H9 (cell line): ENCODE results near the gene P4HA3. TPM values are rescaled to one million over a fixed set of nuclear protein-coding genes. Genes with fewer than 3 reads are reported as not detected.

ENCODE experiments used
- DNase-seq: peaks from one replicate; pipeline ENCODE4 v3.0.0-alpha.2; 2017
- H2AFZ ChIP-seq: one replicate; pipeline ENCODE4 v1.6.1; 2013; ENCODE audit warnings: mild to moderate bottlenecking, low read length, control low read depth, moderate library complexity
- H2AK5ac ChIP-seq: 2 replicates; pipeline ENCODE4 v1.6.1; 2013; ENCODE audit warnings: low read length, control low read depth, mixed read lengths; ENCODE audit not compliant: insufficient read length
- H2BK120ac ChIP-seq: one replicate; pipeline ENCODE4 v1.6.1; 2013; ENCODE audit warnings: low read depth, mild to moderate bottlenecking, low read length, control low read depth, inconsistent platforms; ENCODE audit not compliant: poor library complexity, severe bottlenecking
- H2BK12ac ChIP-seq: 2 replicates; pipeline ENCODE4 v1.6.1; 2013; ENCODE audit warnings: low read length, control low read depth, mixed read lengths, low read depth; ENCODE audit not compliant: insufficient read length
- H2BK15ac ChIP-seq: 2 replicates; pipeline ENCODE4 v1.6.1; 2013; ENCODE audit warnings: low read depth, low read length, control low read depth
- H2BK20ac ChIP-seq: one replicate; pipeline ENCODE4 v1.6.1; 2013; ENCODE audit warnings: low read depth, mild to moderate bottlenecking, low read length, control low read depth, inconsistent platforms; ENCODE audit not compliant: poor library complexity, severe bottlenecking
- H2BK5ac ChIP-seq: 2 replicates; pipeline ENCODE4 v1.6.1; 2013; ENCODE audit warnings: low read length, control low read depth, mixed read lengths; ENCODE audit not compliant: insufficient read length
- H3K14ac ChIP-seq: 2 replicates; pipeline ENCODE4 v1.6.1; 2013; ENCODE audit warnings: low read length, control low read depth; ENCODE audit not compliant: insufficient read depth
- H3K18ac ChIP-seq: 2 replicates; pipeline ENCODE4 v1.6.1; 2013; ENCODE audit warnings: low read depth, mild to moderate bottlenecking, mixed read lengths, low read length, control low read depth; ENCODE audit not compliant: insufficient read length
- H3K23ac ChIP-seq: 2 replicates; pipeline ENCODE4 v1.6.1; 2013; ENCODE audit warnings: low read length, control low read depth, mixed read lengths, low read depth; ENCODE audit not compliant: insufficient read length
- H3K23me2 ChIP-seq: 2 replicates; pipeline ENCODE4 v1.6.1; 2013; ENCODE audit warnings: low read depth, mild to moderate bottlenecking, mixed read lengths, low read length, control low read depth; ENCODE audit not compliant: insufficient read length, poor library complexity, severe bottlenecking
- H3K27ac ChIP-seq: 2 replicates; pipeline ENCODE4 v1.5.1; 2013; ENCODE audit warnings: low read length, control low read depth, mixed read lengths, low read depth; ENCODE audit not compliant: insufficient read length
- H3K27me3 ChIP-seq: 2 replicates; pipeline ENCODE4 v1.6.1; 2013; ENCODE audit warnings: low read length, control low read depth, inconsistent platforms; ENCODE audit not compliant: insufficient read depth
- H3K4ac ChIP-seq: 2 replicates; pipeline ENCODE4 v1.6.1; 2013; ENCODE audit warnings: low read depth, mild to moderate bottlenecking, control low read depth, inconsistent platforms, low read length, moderate library complexity
- H3K4me1 ChIP-seq: 2 replicates; pipeline ENCODE4 v1.6.1; 2013; ENCODE audit warnings: low read length, control low read depth, inconsistent platforms; ENCODE audit not compliant: insufficient read depth
- H3K4me2 ChIP-seq: 2 replicates; pipeline ENCODE4 v1.6.1; 2013; ENCODE audit warnings: low read length, control low read depth, mixed read lengths; ENCODE audit not compliant: insufficient read length, insufficient read depth
- H3K56ac ChIP-seq: 2 replicates; pipeline ENCODE4 v1.6.1; 2013; ENCODE audit warnings: low read depth, mild to moderate bottlenecking, mixed read lengths, low read length, control low read depth; ENCODE audit not compliant: insufficient read length
- H3K79me1 ChIP-seq: 2 replicates; pipeline ENCODE4 v1.6.1; 2013; ENCODE audit warnings: low read depth, mild to moderate bottlenecking, moderate library complexity, low read length, control low read depth, inconsistent platforms; ENCODE audit not compliant: insufficient read depth, poor library complexity, severe bottlenecking
- H3K79me2 ChIP-seq: 2 replicates; pipeline ENCODE4 v1.6.1; 2013; ENCODE audit warnings: low read length, control low read depth, inconsistent platforms; ENCODE audit not compliant: insufficient read depth
- H3K9ac ChIP-seq: 2 replicates; pipeline ENCODE4 v1.6.1; 2013; ENCODE audit warnings: low read length, control low read depth, mixed read lengths; ENCODE audit not compliant: insufficient read length; ENCODE audit errors: extremely low read depth
- H3K9me3 ChIP-seq: one replicate; pipeline ENCODE4 v1.6.1; 2013; ENCODE audit warnings: low read depth, low read length, inconsistent platforms; ENCODE audit not compliant: control insufficient read depth
- H3T11ph ChIP-seq: one replicate; pipeline ENCODE4 v1.6.1; 2013; ENCODE audit warnings: mild to moderate bottlenecking, low read length, control low read depth, inconsistent platforms
- H4K20me1 ChIP-seq: one replicate; pipeline ENCODE4 v1.6.1; 2013; ENCODE audit not compliant: control insufficient read depth, insufficient read length, insufficient read depth
- H4K5ac ChIP-seq: 2 replicates; pipeline ENCODE4 v1.6.1; 2013; ENCODE audit warnings: low read depth, mild to moderate bottlenecking, mixed read lengths, low read length, control low read depth; ENCODE audit not compliant: insufficient read length
- H4K8ac ChIP-seq: replicated peaks from 2 replicates; pipeline ENCODE4 v1.6.1; 2013; ENCODE audit warnings: low read length, control low read depth, mixed read lengths, low read depth; ENCODE audit not compliant: insufficient read length
- H4K91ac ChIP-seq: 2 replicates; pipeline ENCODE4 v1.6.1; 2013; ENCODE audit warnings: low read depth, mild to moderate bottlenecking, moderate library complexity, mixed read lengths, low read length, control low read depth; ENCODE audit not compliant: insufficient read length
- H3K27ac Mint-ChIP-seq, 3 experiments: 2 replicates in 2 of 3; 3 replicates in 1 of 3; pipeline ENCODE4 v1.8.0; 2020 to 2021; ENCODE audit warnings: mixed read lengths in 3 of 3, mild to moderate bottlenecking in 1 of 3, moderate library complexity in 1 of 3
- H3K27me3 Mint-ChIP-seq: 2 replicates; pipeline ENCODE4 v1.8.0; 2021; ENCODE audit warnings: low read depth, mild to moderate bottlenecking, moderate library complexity, mixed read lengths
- H3K36me3 Mint-ChIP-seq, 3 experiments: 2 replicates in 2 of 3; 3 replicates in 1 of 3; pipeline ENCODE4 v1.8.0; 2020 to 2021; ENCODE audit warnings: low read depth in 3 of 3, mixed read lengths in 3 of 3; ENCODE audit not compliant: insufficient read depth in 1 of 3
- H3K4me1 Mint-ChIP-seq, 2 experiments: 2 replicates each; pipeline ENCODE4 v1.8.0; 2020; ENCODE audit warnings: mixed read lengths in 2 of 2
- H3K4me3 Mint-ChIP-seq, 2 experiments: 2 replicates in 1 of 2; 3 replicates in 1 of 2; pipeline ENCODE4 v1.8.0; 2020 to 2021; ENCODE audit warnings: mild to moderate bottlenecking in 2 of 2, mixed read lengths in 2 of 2, moderate library complexity in 1 of 2
- H3K9me3 Mint-ChIP-seq, 2 experiments: 2 replicates in 1 of 2; 3 replicates in 1 of 2; pipeline ENCODE4 v1.8.0; 2020; ENCODE audit warnings: mild to moderate bottlenecking in 2 of 2, mixed read lengths in 2 of 2, moderate library complexity in 1 of 2
- CTCF ChIP-seq: fragments of 200-600 bp; sonication (generic); conservative IDR thresholded peaks from 3 replicates; pipeline ENCODE4 v1.8.0; 2021; ENCODE audit warnings: antibody characterized with exemption, mild to moderate bottlenecking
- WGBS: extraction: QIAGEN DNeasy Blood & Tissue Kit; methylation state at CpG from one replicate; pipeline ENCODE4 v1.1.7; 2013; ENCODE audit warnings: missing lambda C conversion rate, low lambda C conversion rate, mixed read lengths; ENCODE audit not compliant: insufficient read length; ENCODE audit errors: extremely low coverage; 5-methylcytosine and 5-hydroxymethylcytosine counted together
- total RNA-seq: library from RNA; stranded (reverse); gene quantifications from 2 replicates; pipeline ENCODE4 v1.2.1, GENCODE V29; 2021

P4HA3 gene
- total RNA-seq, 1 experiment from 2014 or later: not detected

DNA sequence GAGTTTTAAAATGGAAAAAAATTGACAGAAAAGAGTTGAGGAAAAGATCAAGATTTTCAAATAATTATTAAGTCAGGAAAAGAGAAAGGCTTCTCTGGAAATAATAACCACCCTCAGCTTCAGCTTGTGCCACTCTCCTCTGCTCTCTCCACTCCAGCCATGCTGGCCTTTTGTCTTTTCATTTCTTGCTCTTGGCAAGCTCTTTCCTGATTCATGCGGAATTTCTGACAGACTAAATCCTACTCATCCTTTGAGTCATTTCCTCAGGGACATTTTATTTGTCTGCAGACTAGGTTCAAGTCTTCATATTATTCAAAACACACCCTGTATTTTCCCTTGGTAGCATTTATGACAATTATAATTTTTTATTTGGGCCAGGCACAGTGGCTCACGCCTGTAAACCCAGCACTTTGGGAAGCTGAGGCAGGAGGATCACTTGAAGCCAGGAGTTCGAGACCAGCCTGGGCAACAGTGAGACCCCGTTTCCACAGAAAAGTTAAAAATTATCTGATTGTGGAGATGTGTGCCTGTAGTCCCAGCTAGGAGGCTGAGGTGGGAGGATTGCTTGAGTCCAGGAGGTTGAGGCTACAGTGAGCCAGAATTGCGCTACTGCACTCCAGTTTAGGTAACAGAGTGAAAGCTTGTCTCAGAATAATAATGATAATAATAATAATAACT, 7.8 kb upstream of the P4HA3 start:
- Histone ChIP-seq H2BK120ac (no peak overlapping the region), H3K18ac (no peak overlapping the region), H3K56ac (no peak overlapping the region), H2BK12ac (no peak overlapping the region), H3K14ac (no peak overlapping the region), H4K5ac (no peak overlapping the region), H3K9ac (no peak overlapping the region), H4K20me1 (no peaks in the 10 kb centered on the region), H2BK5ac (no peak overlapping the region), H3K23ac (no peak overlapping the region), H3K79me1 (no peaks in the 10 kb centered on the region), H3K4me2 (no peak overlapping the region), H2AFZ (no peak overlapping the region), H4K8ac (no peak overlapping the region), H3K79me2 (no peaks in the 10 kb centered on the region; the same call in 1 of the 2 replicates), H2BK20ac (no peak overlapping the region), H2BK15ac (no peak overlapping the region), H3K4ac (no peak overlapping the region), H3K23me2 (no peaks in the 10 kb centered on the region), H3K27ac (no peak overlapping the region), H2AK5ac (no peak overlapping the region), H3K27me3 (no peaks in the 10 kb centered on the region), H3K9me3 (no peaks in the 10 kb centered on the region), H4K91ac (no peak overlapping the region), H3K4me1 (no peaks in the 10 kb centered on the region), H3T11ph (no peak overlapping the region)
- H3K27ac Mint-ChIP-seq: no peak overlapping the region
- TF ChIP-seq CTCF: no peak
- peaks cover 4 to 9% of the 10 kb centered on the region in 2 experiments; a peak in 2 of 4 replicates for H3K4me1 Mint-ChIP-seq
- no peak for DNase-seq
- peaks cover 15 to 19% of the 10 kb centered on the region in 2 experiments for H3K9me3 Mint-ChIP-seq
- H3K4me3 Mint-ChIP-seq: no peak overlapping the region
- peaks cover 11% of the 10 kb centered on the region for H3K27me3 Mint-ChIP-seq
- H3K36me3 Mint-ChIP-seq: peaks cover 0 to 8% (median 4%) of the 10 kb centered on the region in 3 experiments; a peak in 2 of 7 replicates
- WGBS: no CpG with 5 or more reads among the region's 5 CpGs
